GM21528 (cell line): ENCODE results near the gene HPD.
"Not testable (repeated sequence)": the region's sequence is repeated elsewhere in the genome, so short reads cannot be mapped to it uniquely, and the experiment has no call there.

Experiments used
- ATAC-seq: cut with Tn5 transposase; IDR thresholded peaks from one replicate; pipeline ENCODE4 v1.9.1; 2021; ENCODE audit warnings: mild to moderate bottlenecking, moderate library complexity; ENCODE audit not compliant: unreplicated experiment, low FRiP score

HPD gene

GRCh38 chr12:121869229-121869628 lies 10.6 kb upstream of the HPD start:
- not testable (repeated sequence) for ATAC-seq

- ATAC-seq: no peak
Measured at GRCh38 chr12:121866331-121866730, 7.7 kb upstream of the HPD start.

GRCh38 chr12:121861636-121862254 lies 3.1 kb upstream of the HPD start:
- no peak for ATAC-seq

GRCh38 chr12:121860699-121861098 lies 2.0 kb upstream of the HPD start:
- ATAC-seq: not testable (repeated sequence)

- no peak for ATAC-seq
Measured at GRCh38 chr12:121860257-121860656, 1.6 kb upstream of the HPD start.

- no peak for ATAC-seq
Measured at GRCh38 chr12:121858318-121858661, 369 bp downstream of the HPD start.

- ATAC-seq: no peak
Measured at GRCh38 chr12:121857322-121858246, 1.1 kb downstream of the HPD start.

- ATAC-seq: not testable (repeated sequence)
Measured at GRCh38 chr12:121852392-121852791, 6.3 kb downstream of the HPD start.

GRCh38 chr12:121849665-121850064 lies 9.0 kb downstream of the HPD start:
- ATAC-seq: no peak

- no peak for ATAC-seq
Measured at GRCh38 chr12:121849211-121849610, 9.4 kb downstream of the HPD start.

- no peak for ATAC-seq
Measured at GRCh38 chr12:121845701-121846100, 13.0 kb downstream of the HPD start.

- ATAC-seq: no peak
Measured at GRCh38 chr12:121843236-121843982, 15.2 kb downstream of the HPD start.

GRCh38 chr12:121839993-121840761 lies 18.5 kb downstream of the HPD start:
- no peak for ATAC-seq

GRCh38 chr12:121839106-121839992 lies 19.3 kb downstream of the HPD start:
- peak; percentile 93 for ATAC-seq

GRCh38 chr12:121838126-121838525 lies 20.5 kb downstream of the HPD start:
- no peak for ATAC-seq

GRCh38 chr12:121837680-121838079 lies 21.0 kb downstream of the HPD start:
- ATAC-seq: no peak

- ATAC-seq: no peak
Measured at GRCh38 chr12:121831571-121832245, 27.0 kb downstream of the HPD start.

- no peak for ATAC-seq
Measured at GRCh38 chr12:121830588-121831265, 27.9 kb downstream of the HPD start.
